Activated CD4-positive, CD25-positive, alpha-beta regulatory T cell treated with anti-CD3 and anti-CD28 coated beads, Interleukin-2, amount 50 U/mL, for 72 hours (primary cell): Measurements from ENCODE around the gene REC8.

ENCODE experiments used
- DNase-seq: peaks from one replicate; pipeline ENCODE4 v3.0.0; 2021

Gene REC8

DNA sequence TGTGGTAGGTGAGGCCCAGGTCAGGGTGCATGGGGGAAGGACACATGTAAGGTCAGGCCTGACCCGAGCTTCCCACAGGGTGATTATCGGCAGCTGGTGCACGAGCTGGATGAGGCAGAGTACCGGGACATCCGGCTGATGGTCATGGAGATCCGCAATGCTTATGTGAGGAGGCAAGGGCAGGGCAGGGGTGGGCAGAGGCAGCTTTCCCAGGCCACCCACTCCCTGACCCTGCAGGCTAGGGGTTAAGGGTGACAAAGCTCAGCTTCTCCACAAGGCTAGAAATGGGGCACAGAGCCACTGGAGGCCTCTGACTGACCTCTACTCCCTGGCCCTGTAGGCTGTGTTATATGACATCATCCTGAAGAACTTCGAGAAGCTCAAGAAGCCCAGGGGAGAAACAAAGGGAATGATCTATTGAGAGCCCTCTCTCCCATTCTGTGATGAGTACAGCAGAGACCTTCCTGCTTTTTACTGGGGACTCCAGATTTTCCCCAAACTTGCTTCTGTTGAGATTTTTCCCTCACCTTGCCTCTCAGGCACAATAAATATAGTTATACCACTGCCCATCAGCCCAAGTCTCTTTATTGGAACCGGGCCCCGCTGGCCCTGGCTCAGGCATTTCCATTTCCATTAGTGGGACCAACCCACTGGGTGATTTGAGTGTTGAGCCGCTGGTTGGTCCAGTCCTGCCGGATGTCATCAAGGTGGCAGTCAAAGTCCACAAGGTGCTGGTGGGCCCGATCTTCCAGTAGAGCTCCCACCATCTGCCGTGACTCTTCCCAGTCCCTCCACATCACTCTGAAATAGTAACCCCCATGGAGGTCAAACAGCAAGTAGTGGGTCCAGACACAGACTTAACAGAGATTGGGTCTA lies 33.2 kb upstream of the REC8 start:
- DNase-seq, result no peak

DNA sequence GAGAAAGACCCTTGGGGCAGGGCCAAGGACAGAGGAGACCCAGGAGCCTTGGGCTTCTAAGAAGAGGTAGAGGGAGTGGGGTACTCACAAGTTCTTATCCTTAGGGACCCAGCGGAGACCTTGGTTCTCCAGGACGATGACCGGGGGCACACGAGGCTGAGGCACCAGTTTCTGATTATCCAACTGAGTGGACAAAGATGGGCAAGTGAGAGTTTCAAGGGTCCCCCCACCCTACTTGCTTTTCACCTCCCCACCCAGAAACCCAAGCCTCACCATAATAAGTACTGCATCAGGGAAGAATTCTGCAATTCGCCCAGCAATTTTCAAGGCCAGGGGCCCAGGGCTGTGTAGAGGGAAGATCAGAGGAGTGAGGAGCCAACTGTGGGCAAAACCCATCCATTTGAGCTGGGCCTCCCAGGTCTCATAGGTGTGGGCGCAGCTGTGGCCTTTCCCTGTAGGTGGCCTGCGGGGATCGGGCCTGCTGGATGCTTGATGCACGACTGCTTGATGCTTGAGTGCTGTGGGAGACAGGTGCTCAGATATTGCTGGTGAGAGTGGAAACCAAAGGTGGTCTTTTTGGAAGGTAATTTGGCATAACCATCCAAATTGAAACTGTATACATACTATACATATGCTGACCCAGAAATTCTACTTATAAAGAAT lies 32.5 kb upstream of the REC8 start:
- DNase-seq, result no peak

DNA sequence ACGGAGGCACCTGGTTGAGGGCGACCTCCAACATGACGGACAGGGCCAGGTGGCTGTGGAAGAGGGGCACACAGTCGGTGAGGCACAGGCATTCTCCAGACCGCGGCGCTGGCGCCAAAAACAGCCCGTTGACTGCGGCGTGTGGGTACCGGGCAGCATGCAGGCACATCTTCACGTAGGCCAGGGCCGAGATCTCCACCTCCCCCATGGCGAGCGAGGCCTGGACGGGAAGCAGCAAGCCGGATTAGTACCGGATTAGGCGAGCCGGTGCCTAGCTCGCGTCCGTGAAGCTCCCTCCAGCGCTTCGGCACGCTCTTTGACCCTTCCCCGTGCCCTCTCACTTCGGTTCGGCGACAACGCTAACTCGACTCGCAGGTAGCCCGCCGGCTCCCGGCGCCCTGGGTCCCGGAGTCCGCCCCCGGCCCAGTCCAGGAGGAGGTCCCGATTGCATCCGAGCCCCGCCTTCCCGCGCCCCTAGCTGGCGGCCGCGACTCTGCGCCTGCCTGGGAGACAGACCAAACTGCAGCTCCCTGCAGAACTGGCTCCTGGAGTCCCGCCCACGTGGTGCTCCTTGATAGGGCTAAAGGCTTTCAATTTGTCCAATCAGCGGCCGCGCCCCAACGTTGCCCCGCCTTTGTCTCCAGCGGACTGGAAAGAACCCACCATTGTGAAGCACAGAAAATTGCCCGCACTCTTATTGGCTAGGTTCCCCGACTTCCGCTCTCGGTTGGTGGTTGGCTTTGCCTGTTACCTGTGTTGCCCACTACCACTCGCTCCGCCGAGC lies 30.6 kb upstream of the REC8 start, which contains the start of gene EMC9:
TSS of gene EMC9 (minus strand) at position 495 of the 784 bp plus-strand sequence. CDS start at position 208, 287 bp downstream.
- peak; percentile 98 for DNase-seq

DNA sequence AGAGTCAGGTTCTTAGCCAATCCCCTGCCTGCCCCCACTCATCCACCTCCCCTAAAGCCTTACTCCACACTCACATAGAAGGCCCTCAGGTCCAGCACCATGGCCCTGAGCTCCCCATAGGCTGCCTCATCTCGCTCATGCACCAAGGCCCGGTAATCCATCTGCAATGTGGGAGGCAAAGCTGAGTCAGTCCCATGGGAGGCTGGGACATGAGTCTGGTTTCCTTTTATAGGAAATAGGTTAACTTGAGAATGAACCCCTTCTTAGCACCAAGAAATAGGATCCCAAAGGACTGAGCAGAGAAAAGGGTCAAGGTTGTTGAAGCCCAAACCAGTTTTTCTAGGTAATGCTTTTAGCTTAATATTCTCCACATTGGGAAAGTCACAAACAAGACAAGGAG lies 28.4 kb upstream of the REC8 start:
- no peak for DNase-seq

DNA sequence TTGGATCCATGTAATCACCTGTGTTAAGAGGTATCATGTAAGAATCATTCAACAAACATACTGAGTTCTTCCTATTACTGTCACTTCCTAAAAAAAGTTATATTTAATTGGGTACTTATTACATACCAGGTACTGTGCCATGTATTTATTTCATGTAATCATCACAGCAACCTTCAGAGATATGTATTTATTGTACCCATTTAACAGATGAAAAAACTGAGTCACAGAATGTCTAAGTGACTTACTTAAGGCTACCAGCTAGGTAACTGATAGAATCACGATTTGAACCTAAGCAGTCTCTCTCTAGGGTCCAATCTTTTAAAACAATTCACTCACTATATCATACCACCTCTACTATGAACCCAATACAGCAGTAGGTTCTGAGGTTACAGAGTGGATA lies 27.4 kb upstream of the REC8 start:
- DNase-seq, result no peak

DNA sequence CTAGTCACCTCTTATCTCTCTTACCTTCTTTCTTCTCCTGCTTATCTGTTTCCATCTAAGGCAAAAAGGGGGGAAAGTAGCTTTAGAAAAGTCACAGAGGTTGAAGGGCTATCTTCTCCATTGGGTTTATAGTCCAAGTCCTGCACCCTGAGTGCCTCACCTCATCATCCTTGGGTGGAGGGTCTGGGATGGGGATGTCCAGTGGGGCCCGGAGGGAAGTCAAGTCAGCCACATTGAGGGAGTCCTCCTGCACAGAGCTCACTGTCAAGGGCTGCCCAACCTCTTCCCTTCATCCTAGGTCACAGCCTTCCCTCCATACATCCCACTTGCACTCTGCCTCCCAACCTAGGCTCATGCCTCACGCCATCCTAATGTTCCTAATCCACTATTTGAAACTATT lies 26.7 kb upstream of the REC8 start:
- DNase-seq, result no peak

DNA sequence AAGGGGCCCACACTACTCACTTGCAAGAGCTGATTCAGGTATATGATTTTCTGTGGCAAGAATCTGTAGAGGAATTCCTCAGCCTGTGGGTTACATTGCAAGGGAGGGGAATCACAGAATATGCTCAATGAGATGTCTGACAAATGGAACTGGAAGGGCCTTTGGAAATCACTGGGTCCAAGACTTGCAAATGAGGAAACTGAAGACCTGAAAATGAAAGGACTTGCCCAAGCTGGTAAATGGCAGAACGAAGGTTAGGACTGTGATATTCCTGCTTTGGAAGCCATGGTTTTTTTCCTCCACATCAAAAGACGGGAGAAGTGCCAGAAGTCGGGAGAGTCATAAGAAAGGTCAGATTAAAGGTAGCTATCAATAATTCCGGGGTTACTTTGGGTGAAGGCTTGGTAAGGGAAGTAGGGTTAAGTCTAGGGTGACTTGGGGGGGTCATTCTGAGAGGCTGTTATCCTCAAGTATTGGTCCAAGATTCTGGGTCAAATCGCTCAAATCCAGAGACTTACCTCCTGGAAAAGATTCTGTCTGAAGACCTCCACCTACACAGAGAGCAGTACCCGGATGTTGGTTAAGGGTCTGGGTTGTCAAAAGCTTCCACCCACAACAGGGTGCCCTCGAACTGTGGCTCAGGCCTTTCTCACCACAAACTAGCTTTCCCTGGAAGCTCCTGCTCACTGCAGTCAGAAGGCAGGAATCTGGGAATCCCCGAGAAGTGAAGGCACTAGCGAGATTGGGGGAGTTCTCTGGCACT lies 26.0 kb upstream of the REC8 start:
- no peak for DNase-seq

DNA sequence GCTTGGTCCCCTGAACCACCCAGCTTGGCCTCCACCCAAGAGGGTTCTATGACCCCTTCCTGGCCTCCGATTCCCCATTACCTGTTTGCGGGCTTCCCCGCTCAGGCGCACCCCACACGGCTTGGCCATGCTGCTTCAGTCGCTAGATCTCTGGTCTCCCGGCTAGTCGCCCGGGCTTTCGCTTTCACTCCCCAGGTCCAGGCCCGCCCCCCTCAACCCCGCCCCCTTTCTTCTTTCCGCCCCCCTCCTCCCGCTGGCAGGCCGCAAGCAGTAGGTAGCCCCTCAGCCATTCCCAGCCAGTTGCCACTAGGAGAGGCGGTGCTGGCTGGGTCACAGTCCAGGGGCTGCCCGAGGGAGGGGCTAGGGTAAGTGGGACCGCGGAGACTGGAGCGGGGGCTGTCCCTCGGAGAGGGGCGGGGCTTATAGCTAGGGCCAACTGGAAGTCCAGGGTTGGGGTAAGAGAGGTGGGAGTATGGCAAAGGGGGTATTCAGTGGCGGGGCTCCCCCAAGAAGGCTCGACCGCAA lies 25.4 kb upstream of the REC8 start, which contains the start of gene PSME2:
TSS of gene PSME2 (minus strand) at position 158 of the 525 bp plus-strand sequence. CDS start at position 129, 29 bp downstream.
- DNase-seq, result peak; percentile 86

DNA sequence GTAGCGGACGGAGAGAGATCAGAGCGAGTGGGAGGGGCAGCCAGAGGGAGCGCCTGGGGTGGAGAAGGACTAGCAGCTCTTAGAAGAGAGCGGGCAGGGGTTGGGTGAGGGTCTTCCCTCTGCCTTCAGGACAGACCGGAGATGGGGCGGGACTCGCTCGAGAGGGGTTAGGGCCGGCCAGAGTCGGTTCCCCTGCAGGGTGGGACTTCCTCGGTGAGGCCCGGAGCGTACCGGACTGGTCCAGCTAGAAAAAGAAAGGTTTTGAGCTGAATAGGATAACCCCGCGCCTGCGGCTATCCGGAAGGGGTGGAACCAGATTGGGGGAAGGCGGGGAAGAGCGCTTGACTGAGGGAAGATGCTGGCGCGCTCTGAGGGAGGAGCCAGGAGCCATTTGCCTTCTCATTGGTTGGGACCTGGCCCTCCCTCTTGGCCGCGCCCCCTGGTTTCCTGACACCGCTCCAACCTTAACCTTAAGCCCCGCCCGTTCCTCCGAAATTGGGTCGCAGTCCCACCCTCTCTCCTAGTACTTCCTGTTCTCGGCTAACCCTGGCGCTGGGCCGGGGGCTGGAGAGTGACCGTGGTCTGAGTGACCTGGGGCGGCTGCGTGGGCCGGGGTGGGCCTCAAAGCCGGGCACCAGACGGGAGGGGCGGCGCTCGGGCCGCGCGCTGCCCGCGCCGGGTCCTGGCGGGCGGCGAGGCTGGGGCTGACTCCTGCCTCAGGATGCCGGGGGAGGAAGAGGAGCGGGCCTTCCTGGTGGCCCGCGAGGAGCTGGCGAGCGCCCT lies 24.7 kb upstream of the REC8 start, which contains the start of gene RNF31:
TSS of gene RNF31 (plus strand) at position 521 of the 783 bp plus-strand sequence. CDS start at position 722, 201 bp downstream.
- peak; percentile 96 for DNase-seq

DNA sequence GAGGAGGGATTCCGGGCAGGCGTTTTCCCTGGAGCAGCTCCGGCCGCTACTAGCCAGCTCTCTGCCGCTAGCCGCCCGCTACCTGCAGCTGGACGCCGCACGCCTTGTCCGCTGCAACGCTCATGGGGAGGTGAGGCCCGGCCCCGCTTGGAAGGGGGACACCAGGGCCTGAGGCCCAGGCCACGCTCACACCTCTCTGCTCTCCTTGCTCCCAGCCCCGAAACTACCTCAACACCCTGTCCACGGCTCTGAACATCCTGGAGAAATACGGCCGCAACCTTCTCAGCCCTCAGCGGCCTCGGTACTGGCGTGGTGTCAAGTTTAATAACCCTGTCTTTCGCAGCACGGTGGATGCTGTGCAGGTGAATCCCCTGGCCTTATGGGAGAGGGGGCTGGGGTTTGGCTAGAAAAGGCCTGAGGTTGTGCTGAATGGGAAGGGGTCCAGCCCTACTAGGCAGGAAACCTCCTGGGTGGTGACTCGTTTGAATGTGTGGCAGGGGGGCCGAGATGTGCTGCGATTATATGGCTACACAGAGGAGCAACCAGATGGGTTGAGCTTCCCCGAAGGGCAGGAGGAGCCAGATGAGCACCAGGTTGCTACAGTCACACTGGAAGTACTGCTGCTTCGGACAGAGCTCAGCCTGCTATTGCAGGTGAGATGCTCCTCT lies 24.0 kb upstream of the REC8 start:
- DNase-seq, result no peak

DNA sequence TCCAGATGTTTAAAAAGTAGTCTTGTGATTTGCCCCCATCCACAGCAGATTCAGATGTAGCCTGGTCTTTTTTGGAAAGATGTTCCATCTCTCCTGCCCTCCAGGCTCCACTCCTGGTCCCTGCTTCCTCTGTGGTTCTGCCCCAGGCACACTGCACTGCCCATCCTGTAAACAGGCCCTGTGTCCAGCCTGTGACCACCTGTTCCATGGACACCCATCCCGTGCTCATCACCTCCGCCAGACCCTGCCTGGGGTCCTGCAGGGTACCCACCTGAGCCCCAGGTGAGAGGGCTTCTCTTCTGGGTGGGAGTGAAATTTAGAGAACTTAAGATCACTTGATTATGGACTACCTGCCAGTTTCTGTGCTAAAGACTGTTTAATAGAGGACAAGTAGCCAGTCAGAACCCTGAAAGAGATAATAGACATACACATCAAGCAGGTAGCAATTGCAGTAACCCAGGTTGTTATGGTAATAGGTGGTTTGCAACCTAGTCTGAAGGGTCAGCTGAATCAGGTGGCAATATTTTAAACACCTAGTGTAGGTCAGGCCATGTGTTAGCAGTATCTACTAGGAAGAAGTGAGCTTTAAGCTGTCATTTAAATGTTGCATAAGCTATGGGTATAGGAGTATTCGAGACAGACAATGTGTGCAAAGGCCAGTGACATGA lies 22.4 kb upstream of the REC8 start:
- DNase-seq, result no peak

DNA sequence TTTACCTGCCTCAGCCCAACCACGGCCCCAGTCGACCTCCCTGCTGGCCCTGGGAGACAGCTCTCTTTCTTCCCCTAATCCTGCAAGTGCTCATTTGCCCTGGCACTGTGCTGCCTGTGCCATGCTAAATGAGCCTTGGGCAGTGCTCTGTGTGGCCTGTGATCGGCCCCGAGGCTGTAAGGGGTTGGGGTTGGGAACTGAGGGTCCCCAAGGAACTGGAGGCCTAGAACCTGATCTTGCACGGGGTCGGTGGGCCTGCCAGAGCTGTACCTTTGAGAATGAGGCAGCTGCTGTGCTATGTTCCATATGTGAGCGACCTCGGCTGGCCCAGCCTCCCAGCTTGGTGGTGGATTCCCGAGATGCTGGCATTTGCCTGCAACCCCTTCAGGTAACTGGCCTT lies 21.8 kb upstream of the REC8 start:
- DNase-seq, result no peak

DNA sequence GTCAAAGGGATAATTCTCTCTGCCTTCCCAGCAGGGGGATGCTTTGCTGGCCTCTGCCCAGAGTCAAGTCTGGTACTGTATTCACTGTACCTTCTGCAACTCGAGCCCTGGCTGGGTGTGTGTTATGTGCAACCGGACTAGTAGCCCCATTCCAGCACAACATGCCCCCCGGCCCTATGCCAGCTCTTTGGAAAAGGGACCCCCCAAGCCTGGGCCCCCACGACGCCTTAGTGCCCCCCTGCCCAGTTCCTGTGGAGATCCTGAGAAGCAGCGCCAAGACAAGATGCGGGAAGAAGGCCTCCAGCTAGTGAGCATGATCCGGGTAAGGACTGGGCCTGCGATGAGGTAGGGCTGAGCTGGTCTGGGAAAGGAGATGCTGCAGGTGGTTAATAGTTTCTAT lies 21.3 kb upstream of the REC8 start:
- no peak for DNase-seq

DNA sequence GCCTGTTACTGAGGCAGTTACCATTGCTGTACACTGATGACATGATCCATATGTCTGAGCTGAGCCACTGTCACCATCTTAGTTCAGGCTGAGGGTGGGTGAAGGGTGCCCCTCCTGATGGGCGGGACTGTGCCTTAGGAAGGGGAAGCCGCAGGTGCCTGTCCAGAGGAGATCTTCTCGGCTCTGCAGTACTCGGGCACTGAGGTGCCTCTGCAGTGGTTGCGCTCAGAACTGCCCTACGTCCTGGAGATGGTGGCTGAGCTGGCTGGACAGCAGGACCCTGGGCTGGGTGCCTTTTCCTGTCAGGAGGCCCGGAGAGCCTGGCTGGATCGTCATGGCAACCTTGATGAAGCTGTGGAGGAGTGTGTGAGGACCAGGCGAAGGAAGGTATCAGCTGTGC lies 20.9 kb upstream of the REC8 start:
- DNase-seq, result no peak

DNA sequence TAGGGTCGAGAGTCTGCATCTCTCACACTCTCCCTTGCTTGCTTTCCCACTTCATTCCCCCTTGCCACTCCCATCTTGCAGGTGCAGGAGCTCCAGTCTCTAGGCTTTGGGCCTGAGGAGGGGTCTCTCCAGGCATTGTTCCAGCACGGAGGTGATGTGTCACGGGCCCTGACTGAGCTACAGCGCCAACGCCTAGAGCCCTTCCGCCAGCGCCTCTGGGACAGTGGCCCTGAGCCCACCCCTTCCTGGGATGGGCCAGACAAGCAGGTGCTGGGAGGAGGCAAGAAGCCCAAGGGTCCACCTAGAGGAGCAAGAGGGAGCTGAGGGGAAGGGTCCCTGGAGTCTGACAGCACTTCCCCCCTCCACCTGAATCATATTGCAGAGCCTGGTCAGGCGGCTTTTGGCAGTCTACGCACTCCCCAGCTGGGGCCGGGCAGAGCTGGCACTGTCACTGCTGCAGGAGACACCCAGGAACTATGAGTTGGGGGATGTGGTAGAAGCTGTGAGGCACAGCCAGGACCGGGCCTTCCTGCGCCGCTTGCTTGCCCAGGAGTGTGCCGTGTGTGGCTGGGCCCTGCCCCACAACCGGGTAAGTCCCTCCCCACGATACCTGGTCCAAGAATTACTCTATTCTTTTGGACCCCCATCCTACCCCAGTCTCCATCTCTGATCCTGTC lies 20.3 kb upstream of the REC8 start:
- no peak for DNase-seq

DNA sequence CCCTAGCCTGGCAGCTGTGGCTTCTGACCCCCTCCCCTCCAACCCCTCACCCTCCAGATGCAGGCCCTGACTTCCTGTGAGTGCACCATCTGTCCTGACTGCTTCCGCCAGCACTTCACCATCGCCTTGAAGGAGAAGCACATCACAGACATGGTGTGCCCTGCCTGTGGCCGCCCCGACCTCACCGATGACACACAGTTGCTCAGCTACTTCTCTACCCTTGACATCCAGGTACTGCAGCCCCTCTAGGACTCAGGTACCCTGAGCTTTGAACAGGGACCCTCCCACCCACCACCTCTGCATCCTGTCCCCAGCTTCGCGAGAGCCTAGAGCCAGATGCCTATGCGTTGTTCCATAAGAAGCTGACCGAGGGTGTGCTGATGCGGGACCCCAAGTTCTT lies 16.8 kb upstream of the REC8 start:
- DNase-seq, result no peak

DNA sequence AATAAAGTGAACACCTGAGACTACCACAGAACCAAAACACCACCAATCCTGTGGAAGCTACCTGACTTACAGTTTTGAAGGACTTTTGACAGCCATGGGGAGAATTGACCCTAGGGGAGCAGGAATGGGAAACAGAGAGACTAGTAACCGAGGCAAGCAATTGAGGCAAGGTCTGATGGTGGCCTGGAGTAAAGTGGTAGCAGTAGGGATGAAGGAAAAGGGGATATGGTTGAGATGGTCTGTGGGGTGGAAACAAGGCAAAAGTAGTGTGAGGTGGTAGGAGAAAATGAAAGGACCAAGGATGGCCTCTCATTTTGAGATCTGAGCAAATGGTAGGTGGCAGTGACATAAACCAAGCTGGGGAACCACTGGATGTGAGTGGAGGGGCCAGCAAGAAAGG lies 15.0 kb upstream of the REC8 start:
- no peak for DNase-seq

DNA sequence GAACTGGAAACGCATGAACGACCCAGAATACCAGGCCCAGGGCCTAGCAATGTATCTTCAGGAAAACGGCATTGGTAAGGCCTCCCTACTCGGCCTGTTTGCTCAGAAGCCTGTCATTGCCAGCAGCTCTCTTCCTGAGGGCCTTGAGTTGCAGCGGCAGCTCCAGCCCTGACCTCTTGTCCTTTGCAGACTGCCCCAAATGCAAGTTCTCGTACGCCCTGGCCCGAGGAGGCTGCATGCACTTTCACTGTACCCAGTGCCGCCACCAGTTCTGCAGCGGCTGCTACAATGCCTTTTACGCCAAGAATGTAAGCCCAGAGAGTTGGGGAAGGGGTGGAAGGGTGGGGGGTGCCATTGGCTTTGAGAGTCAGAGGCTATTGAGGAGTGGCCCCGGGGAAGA lies 14.5 kb upstream of the REC8 start:
- no peak for DNase-seq

DNA sequence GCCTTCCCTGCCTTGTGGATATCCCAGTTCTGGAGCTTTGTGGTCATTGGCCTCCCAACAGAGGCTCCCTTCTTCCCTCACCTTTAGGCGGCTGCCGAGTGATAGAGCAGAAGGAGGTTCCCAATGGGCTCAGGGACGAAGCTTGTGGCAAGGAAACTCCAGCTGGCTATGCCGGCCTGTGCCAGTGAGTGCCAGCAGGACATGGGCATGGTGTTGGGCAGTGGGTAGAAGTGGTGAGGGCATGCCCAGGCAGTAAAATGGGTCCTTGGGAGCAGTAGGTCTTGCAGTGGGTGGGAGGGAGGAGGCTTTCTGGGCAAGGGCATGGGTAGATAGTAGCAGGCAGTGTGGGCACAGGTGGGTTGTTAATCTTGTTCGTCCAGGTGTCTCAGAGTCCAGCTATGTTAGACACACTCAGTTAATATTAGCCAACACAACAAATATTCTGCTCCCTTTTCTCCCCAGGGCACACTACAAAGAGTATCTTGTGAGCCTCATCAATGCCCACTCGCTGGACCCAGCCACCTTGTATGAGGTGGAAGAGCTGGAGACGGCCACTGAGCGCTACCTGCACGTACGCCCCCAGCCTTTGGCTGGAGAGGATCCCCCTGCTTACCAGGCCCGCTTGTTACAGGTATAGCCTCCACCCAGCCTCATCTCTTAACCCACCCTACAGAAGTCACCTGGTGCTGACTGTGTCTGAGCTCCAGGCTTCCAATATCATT lies 11.9 kb upstream of the REC8 start:
- no peak for DNase-seq
